H9 (cell line): ENCODE results near the gene BLNK. TPM values are rescaled to one million over a fixed set of nuclear protein-coding genes. Genes with fewer than 3 reads are reported as not detected.
"Not testable (repeated sequence)": the region's sequence is repeated elsewhere in the genome, so short reads cannot be mapped to it uniquely, and the experiment has no call there.

Source experiments
- DNase-seq: peaks from one replicate; pipeline ENCODE4 v3.0.0-alpha.2; 2017
- H2AFZ ChIP-seq: one replicate; pipeline ENCODE4 v1.6.1; 2013; ENCODE audit warnings: mild to moderate bottlenecking, low read length, control low read depth, moderate library complexity
- H2AK5ac ChIP-seq: 2 replicates; pipeline ENCODE4 v1.6.1; 2013; ENCODE audit warnings: low read length, control low read depth, mixed read lengths; ENCODE audit not compliant: insufficient read length
- H2BK120ac ChIP-seq: one replicate; pipeline ENCODE4 v1.6.1; 2013; ENCODE audit warnings: low read depth, mild to moderate bottlenecking, low read length, control low read depth, inconsistent platforms; ENCODE audit not compliant: poor library complexity, severe bottlenecking
- H2BK12ac ChIP-seq: 2 replicates; pipeline ENCODE4 v1.6.1; 2013; ENCODE audit warnings: low read length, control low read depth, mixed read lengths, low read depth; ENCODE audit not compliant: insufficient read length
- H2BK15ac ChIP-seq: 2 replicates; pipeline ENCODE4 v1.6.1; 2013; ENCODE audit warnings: low read depth, low read length, control low read depth
- H2BK20ac ChIP-seq: one replicate; pipeline ENCODE4 v1.6.1; 2013; ENCODE audit warnings: low read depth, mild to moderate bottlenecking, low read length, control low read depth, inconsistent platforms; ENCODE audit not compliant: poor library complexity, severe bottlenecking
- H2BK5ac ChIP-seq: 2 replicates; pipeline ENCODE4 v1.6.1; 2013; ENCODE audit warnings: low read length, control low read depth, mixed read lengths; ENCODE audit not compliant: insufficient read length
- H3K14ac ChIP-seq: 2 replicates; pipeline ENCODE4 v1.6.1; 2013; ENCODE audit warnings: low read length, control low read depth; ENCODE audit not compliant: insufficient read depth
- H3K18ac ChIP-seq: 2 replicates; pipeline ENCODE4 v1.6.1; 2013; ENCODE audit warnings: low read depth, mild to moderate bottlenecking, mixed read lengths, low read length, control low read depth; ENCODE audit not compliant: insufficient read length
- H3K23ac ChIP-seq: 2 replicates; pipeline ENCODE4 v1.6.1; 2013; ENCODE audit warnings: low read length, control low read depth, mixed read lengths, low read depth; ENCODE audit not compliant: insufficient read length
- H3K23me2 ChIP-seq: 2 replicates; pipeline ENCODE4 v1.6.1; 2013; ENCODE audit warnings: low read depth, mild to moderate bottlenecking, mixed read lengths, low read length, control low read depth; ENCODE audit not compliant: insufficient read length, poor library complexity, severe bottlenecking
- H3K27ac ChIP-seq: 2 replicates; pipeline ENCODE4 v1.5.1; 2013; ENCODE audit warnings: low read length, control low read depth, mixed read lengths, low read depth; ENCODE audit not compliant: insufficient read length
- H3K27me3 ChIP-seq: 2 replicates; pipeline ENCODE4 v1.6.1; 2013; ENCODE audit warnings: low read length, control low read depth, inconsistent platforms; ENCODE audit not compliant: insufficient read depth
- H3K4ac ChIP-seq: 2 replicates; pipeline ENCODE4 v1.6.1; 2013; ENCODE audit warnings: low read depth, mild to moderate bottlenecking, control low read depth, inconsistent platforms, low read length, moderate library complexity
- H3K4me1 ChIP-seq: 2 replicates; pipeline ENCODE4 v1.6.1; 2013; ENCODE audit warnings: low read length, control low read depth, inconsistent platforms; ENCODE audit not compliant: insufficient read depth
- H3K4me2 ChIP-seq: 2 replicates; pipeline ENCODE4 v1.6.1; 2013; ENCODE audit warnings: low read length, control low read depth, mixed read lengths; ENCODE audit not compliant: insufficient read length, insufficient read depth
- H3K56ac ChIP-seq: 2 replicates; pipeline ENCODE4 v1.6.1; 2013; ENCODE audit warnings: low read depth, mild to moderate bottlenecking, mixed read lengths, low read length, control low read depth; ENCODE audit not compliant: insufficient read length
- H3K79me1 ChIP-seq: 2 replicates; pipeline ENCODE4 v1.6.1; 2013; ENCODE audit warnings: low read depth, mild to moderate bottlenecking, moderate library complexity, low read length, control low read depth, inconsistent platforms; ENCODE audit not compliant: insufficient read depth, poor library complexity, severe bottlenecking
- H3K79me2 ChIP-seq: 2 replicates; pipeline ENCODE4 v1.6.1; 2013; ENCODE audit warnings: low read length, control low read depth, inconsistent platforms; ENCODE audit not compliant: insufficient read depth
- H3K9ac ChIP-seq: 2 replicates; pipeline ENCODE4 v1.6.1; 2013; ENCODE audit warnings: low read length, control low read depth, mixed read lengths; ENCODE audit not compliant: insufficient read length; ENCODE audit errors: extremely low read depth
- H3K9me3 ChIP-seq: one replicate; pipeline ENCODE4 v1.6.1; 2013; ENCODE audit warnings: low read depth, low read length, inconsistent platforms; ENCODE audit not compliant: control insufficient read depth
- H3T11ph ChIP-seq: one replicate; pipeline ENCODE4 v1.6.1; 2013; ENCODE audit warnings: mild to moderate bottlenecking, low read length, control low read depth, inconsistent platforms
- H4K20me1 ChIP-seq: one replicate; pipeline ENCODE4 v1.6.1; 2013; ENCODE audit not compliant: control insufficient read depth, insufficient read length, insufficient read depth
- H4K5ac ChIP-seq: 2 replicates; pipeline ENCODE4 v1.6.1; 2013; ENCODE audit warnings: low read depth, mild to moderate bottlenecking, mixed read lengths, low read length, control low read depth; ENCODE audit not compliant: insufficient read length
- H4K8ac ChIP-seq: replicated peaks from 2 replicates; pipeline ENCODE4 v1.6.1; 2013; ENCODE audit warnings: low read length, control low read depth, mixed read lengths, low read depth; ENCODE audit not compliant: insufficient read length
- H4K91ac ChIP-seq: 2 replicates; pipeline ENCODE4 v1.6.1; 2013; ENCODE audit warnings: low read depth, mild to moderate bottlenecking, moderate library complexity, mixed read lengths, low read length, control low read depth; ENCODE audit not compliant: insufficient read length
- H3K27ac Mint-ChIP-seq, 3 experiments: 2 replicates in 2 of 3; 3 replicates in 1 of 3; pipeline ENCODE4 v1.8.0; 2020 to 2021; ENCODE audit warnings: mixed read lengths in 3 of 3, mild to moderate bottlenecking in 1 of 3, moderate library complexity in 1 of 3
- H3K27me3 Mint-ChIP-seq: 2 replicates; pipeline ENCODE4 v1.8.0; 2021; ENCODE audit warnings: low read depth, mild to moderate bottlenecking, moderate library complexity, mixed read lengths
- H3K36me3 Mint-ChIP-seq, 3 experiments: 2 replicates in 2 of 3; 3 replicates in 1 of 3; pipeline ENCODE4 v1.8.0; 2020 to 2021; ENCODE audit warnings: low read depth in 3 of 3, mixed read lengths in 3 of 3; ENCODE audit not compliant: insufficient read depth in 1 of 3
- H3K4me1 Mint-ChIP-seq, 2 experiments: 2 replicates each; pipeline ENCODE4 v1.8.0; 2020; ENCODE audit warnings: mixed read lengths in 2 of 2
- H3K4me3 Mint-ChIP-seq, 2 experiments: 2 replicates in 1 of 2; 3 replicates in 1 of 2; pipeline ENCODE4 v1.8.0; 2020 to 2021; ENCODE audit warnings: mild to moderate bottlenecking in 2 of 2, mixed read lengths in 2 of 2, moderate library complexity in 1 of 2
- H3K9me3 Mint-ChIP-seq, 2 experiments: 2 replicates in 1 of 2; 3 replicates in 1 of 2; pipeline ENCODE4 v1.8.0; 2020; ENCODE audit warnings: mild to moderate bottlenecking in 2 of 2, mixed read lengths in 2 of 2, moderate library complexity in 1 of 2
- CTCF ChIP-seq: fragments of 200-600 bp; sonication (generic); conservative IDR thresholded peaks from 3 replicates; pipeline ENCODE4 v1.8.0; 2021; ENCODE audit warnings: antibody characterized with exemption, mild to moderate bottlenecking
- WGBS: extraction: QIAGEN DNeasy Blood & Tissue Kit; methylation state at CpG from one replicate; pipeline ENCODE4 v1.1.7; 2013; ENCODE audit warnings: missing lambda C conversion rate, low lambda C conversion rate, mixed read lengths; ENCODE audit not compliant: insufficient read length; ENCODE audit errors: extremely low coverage; 5-methylcytosine and 5-hydroxymethylcytosine counted together
- total RNA-seq: library from RNA; stranded (reverse); gene quantifications from 2 replicates; pipeline ENCODE4 v1.2.1, GENCODE V29; 2021

Gene BLNK
- total RNA-seq, 1 experiment from 2014 or later: not detected

GRCh38 chr10:96309628-96310320 is 38.4 kb upstream of the BLNK start:
- Mint-ChIP-seq H3K4me3 (peak overlapping the region; percentile 25 to 47), H3K27me3 (no peaks in the 10 kb centered on the region), H3K36me3 (no peaks in the 10 kb centered on the region), H3K4me1 (peaks cover 53 to 57% of the 10 kb centered on the region in 2 experiments), H3K27ac (peak overlapping the region; percentile 97 to 99 (median 99)), H3K9me3 (no peaks in the 10 kb centered on the region)
- Histone ChIP-seq H3T11ph (no peak overlapping the region), H3K14ac (no peak overlapping the region), H4K91ac (no peak overlapping the region), H4K5ac (no peak overlapping the region), H3K4me2 (peak overlapping the region; percentile 8), H2BK15ac (no peak overlapping the region), H2AFZ (no peak overlapping the region), H3K27ac (peak overlapping the region; percentile 88), H2BK120ac (no peak overlapping the region), H3K27me3 (no peaks in the 10 kb centered on the region), H3K56ac (no peak overlapping the region), H3K18ac (no peak overlapping the region), H3K9ac (no peak overlapping the region), H4K8ac (no peak overlapping the region), H3K23ac (no peak overlapping the region), H3K4ac (no peak overlapping the region), H3K4me1 (peaks cover 12% of the 10 kb centered on the region; the same call in 1 of the 2 replicates), H3K79me1 (no peaks in the 10 kb centered on the region), H2AK5ac (no peak overlapping the region), H2BK20ac (no peak overlapping the region), H2BK12ac (no peak overlapping the region), H4K20me1 (no peaks in the 10 kb centered on the region), H3K9me3 (no peaks in the 10 kb centered on the region), H3K79me2 (no peaks in the 10 kb centered on the region), H3K23me2 (no peaks in the 10 kb centered on the region), H2BK5ac (peak overlapping the region; percentile 98)
- DNase-seq: peak; percentile 92
- TF ChIP-seq CTCF: no peak
- no CpG with 5 or more reads among the region's 3 CpGs for WGBS

GRCh38 chr10:96308854-96309253 is 37.5 kb upstream of the BLNK start:
- DNase-seq, H3K4me3 Mint-ChIP-seq, H3K79me1 ChIP-seq, H3K23ac ChIP-seq, H3K23me2 ChIP-seq, H3K4me2 ChIP-seq, H2BK15ac ChIP-seq, H2AK5ac ChIP-seq, H3K27me3 Mint-ChIP-seq, H2AFZ ChIP-seq, H3K9ac ChIP-seq, H3K9me3 ChIP-seq, H3K27me3 ChIP-seq, H4K91ac ChIP-seq, H2BK20ac ChIP-seq, H3T11ph ChIP-seq, H3K79me2 ChIP-seq, H3K18ac ChIP-seq, H4K8ac ChIP-seq, H3K4ac ChIP-seq, H3K56ac ChIP-seq, H4K5ac ChIP-seq, H2BK120ac ChIP-seq, H2BK5ac ChIP-seq, H2BK12ac ChIP-seq, H4K20me1 ChIP-seq, H3K36me3 Mint-ChIP-seq, H3K14ac ChIP-seq, H3K9me3 Mint-ChIP-seq: not testable (repeated sequence)
- H3K4me1 Mint-ChIP-seq: peaks cover 53 to 57% of the 10 kb centered on the region in 2 experiments
- H3K4me1 ChIP-seq: peaks cover 12% of the 10 kb centered on the region; the same call in 1 of the 2 replicates
- no CpG with 5 or more reads among the region's 4 CpGs for WGBS
- H3K27ac ChIP-seq: peak overlapping the region; percentile 87
- peak overlapping the region; percentile 21 to 85 (median 73); a peak in 6 of 7 replicates for H3K27ac Mint-ChIP-seq
